ENCODE results near the gene MFAP3L.
"Not testable (repeated sequence)": the region's sequence is repeated elsewhere in the genome, so short reads cannot be mapped to it uniquely, and the experiment has no call there.

MFAP3L gene

GRCh38 chr4:169952236-169953002 is 73.8 kb downstream of the MFAP3L start:
- FAIRE-seq (no peak), DNase-seq (ENCODE audit: insufficient read length, low spot score) (no peak)

GRCh38 chr4:169948271-169948670 is 77.9 kb downstream of the MFAP3L start:
- FAIRE-seq: no peak
- no peak for DNase-seq (ENCODE audit: insufficient read length, low spot score)

GRCh38 chr4:169945636-169946035 is 80.6 kb downstream of the MFAP3L start:
- no peak for DNase-seq (ENCODE audit: insufficient read length, low spot score)
- FAIRE-seq: no peak

DNA sequence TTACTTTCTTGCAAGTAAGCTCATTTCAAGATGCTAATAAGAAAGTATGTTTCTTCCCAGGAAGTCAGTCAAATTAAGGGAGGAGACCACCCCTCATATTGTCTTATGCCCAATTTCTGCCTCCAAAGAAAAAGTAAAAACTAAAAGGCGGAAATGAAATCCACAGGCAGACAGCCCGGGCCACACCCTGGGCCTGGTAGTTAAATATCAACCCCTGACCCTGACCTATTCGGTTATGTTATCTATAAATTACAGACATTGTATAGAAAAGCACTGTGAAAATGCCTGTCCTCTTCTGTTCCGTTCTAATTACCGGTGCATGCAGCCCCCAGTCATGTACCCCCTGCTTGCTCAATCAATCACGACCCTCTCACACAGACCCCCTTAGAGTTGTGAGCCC is 82.6 kb downstream of the MFAP3L start:
- not testable (repeated sequence) for DNase-seq (ENCODE audit: insufficient read length, low spot score); FAIRE-seq

GRCh38 chr4:169941141-169941540 is 85.1 kb downstream of the MFAP3L start:
- DNase-seq (ENCODE audit: insufficient read length, low spot score) (no peak), FAIRE-seq (no peak)

DNA sequence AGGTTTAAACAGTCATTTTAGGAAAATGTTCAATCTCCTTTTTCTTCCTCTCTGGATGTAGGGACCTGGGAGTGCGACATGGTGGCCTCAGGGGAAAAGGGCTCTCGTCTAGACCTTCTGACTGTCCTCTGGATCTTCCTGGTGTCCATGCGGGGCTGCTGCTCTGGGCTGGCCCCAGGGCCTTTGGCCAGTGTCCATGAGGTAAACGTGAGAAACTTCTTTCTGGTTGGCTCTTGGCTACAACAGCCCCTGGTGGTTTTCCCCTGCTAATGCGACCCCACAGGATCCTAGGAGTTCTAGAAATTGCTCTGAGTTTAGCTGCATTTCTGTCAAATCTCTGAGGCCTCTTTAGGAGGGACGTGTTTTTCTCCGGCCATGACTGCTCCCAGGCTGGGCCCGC is 85.7 kb downstream of the MFAP3L start:
- DNase-seq (ENCODE audit: insufficient read length, low spot score) (no peak), FAIRE-seq (no peak)
